H9 (cell line): ENCODE measurements around the gene ALOX12B. TPM values are rescaled to one million over a fixed set of nuclear protein-coding genes. Genes with fewer than 3 reads are reported as not detected.

Experiments
- DNase-seq: peaks from one replicate; pipeline ENCODE4 v3.0.0-alpha.2; 2017
- H2AFZ ChIP-seq: one replicate; pipeline ENCODE4 v1.6.1; 2013; ENCODE audit warnings: mild to moderate bottlenecking, low read length, control low read depth, moderate library complexity
- H2AK5ac ChIP-seq: 2 replicates; pipeline ENCODE4 v1.6.1; 2013; ENCODE audit warnings: low read length, control low read depth, mixed read lengths; ENCODE audit not compliant: insufficient read length
- H2BK120ac ChIP-seq: one replicate; pipeline ENCODE4 v1.6.1; 2013; ENCODE audit warnings: low read depth, mild to moderate bottlenecking, low read length, control low read depth, inconsistent platforms; ENCODE audit not compliant: poor library complexity, severe bottlenecking
- H2BK12ac ChIP-seq: 2 replicates; pipeline ENCODE4 v1.6.1; 2013; ENCODE audit warnings: low read length, control low read depth, mixed read lengths, low read depth; ENCODE audit not compliant: insufficient read length
- H2BK15ac ChIP-seq: 2 replicates; pipeline ENCODE4 v1.6.1; 2013; ENCODE audit warnings: low read depth, low read length, control low read depth
- H2BK20ac ChIP-seq: one replicate; pipeline ENCODE4 v1.6.1; 2013; ENCODE audit warnings: low read depth, mild to moderate bottlenecking, low read length, control low read depth, inconsistent platforms; ENCODE audit not compliant: poor library complexity, severe bottlenecking
- H2BK5ac ChIP-seq: 2 replicates; pipeline ENCODE4 v1.6.1; 2013; ENCODE audit warnings: low read length, control low read depth, mixed read lengths; ENCODE audit not compliant: insufficient read length
- H3K14ac ChIP-seq: 2 replicates; pipeline ENCODE4 v1.6.1; 2013; ENCODE audit warnings: low read length, control low read depth; ENCODE audit not compliant: insufficient read depth
- H3K18ac ChIP-seq: 2 replicates; pipeline ENCODE4 v1.6.1; 2013; ENCODE audit warnings: low read depth, mild to moderate bottlenecking, mixed read lengths, low read length, control low read depth; ENCODE audit not compliant: insufficient read length
- H3K23ac ChIP-seq: 2 replicates; pipeline ENCODE4 v1.6.1; 2013; ENCODE audit warnings: low read length, control low read depth, mixed read lengths, low read depth; ENCODE audit not compliant: insufficient read length
- H3K23me2 ChIP-seq: 2 replicates; pipeline ENCODE4 v1.6.1; 2013; ENCODE audit warnings: low read depth, mild to moderate bottlenecking, mixed read lengths, low read length, control low read depth; ENCODE audit not compliant: insufficient read length, poor library complexity, severe bottlenecking
- H3K27ac ChIP-seq: 2 replicates; pipeline ENCODE4 v1.5.1; 2013; ENCODE audit warnings: low read length, control low read depth, mixed read lengths, low read depth; ENCODE audit not compliant: insufficient read length
- H3K27me3 ChIP-seq: 2 replicates; pipeline ENCODE4 v1.6.1; 2013; ENCODE audit warnings: low read length, control low read depth, inconsistent platforms; ENCODE audit not compliant: insufficient read depth
- H3K4ac ChIP-seq: 2 replicates; pipeline ENCODE4 v1.6.1; 2013; ENCODE audit warnings: low read depth, mild to moderate bottlenecking, control low read depth, inconsistent platforms, low read length, moderate library complexity
- H3K4me1 ChIP-seq: 2 replicates; pipeline ENCODE4 v1.6.1; 2013; ENCODE audit warnings: low read length, control low read depth, inconsistent platforms; ENCODE audit not compliant: insufficient read depth
- H3K4me2 ChIP-seq: 2 replicates; pipeline ENCODE4 v1.6.1; 2013; ENCODE audit warnings: low read length, control low read depth, mixed read lengths; ENCODE audit not compliant: insufficient read length, insufficient read depth
- H3K56ac ChIP-seq: 2 replicates; pipeline ENCODE4 v1.6.1; 2013; ENCODE audit warnings: low read depth, mild to moderate bottlenecking, mixed read lengths, low read length, control low read depth; ENCODE audit not compliant: insufficient read length
- H3K79me1 ChIP-seq: 2 replicates; pipeline ENCODE4 v1.6.1; 2013; ENCODE audit warnings: low read depth, mild to moderate bottlenecking, moderate library complexity, low read length, control low read depth, inconsistent platforms; ENCODE audit not compliant: insufficient read depth, poor library complexity, severe bottlenecking
- H3K79me2 ChIP-seq: 2 replicates; pipeline ENCODE4 v1.6.1; 2013; ENCODE audit warnings: low read length, control low read depth, inconsistent platforms; ENCODE audit not compliant: insufficient read depth
- H3K9ac ChIP-seq: 2 replicates; pipeline ENCODE4 v1.6.1; 2013; ENCODE audit warnings: low read length, control low read depth, mixed read lengths; ENCODE audit not compliant: insufficient read length; ENCODE audit errors: extremely low read depth
- H3K9me3 ChIP-seq: one replicate; pipeline ENCODE4 v1.6.1; 2013; ENCODE audit warnings: low read depth, low read length, inconsistent platforms; ENCODE audit not compliant: control insufficient read depth
- H3T11ph ChIP-seq: one replicate; pipeline ENCODE4 v1.6.1; 2013; ENCODE audit warnings: mild to moderate bottlenecking, low read length, control low read depth, inconsistent platforms
- H4K20me1 ChIP-seq: one replicate; pipeline ENCODE4 v1.6.1; 2013; ENCODE audit not compliant: control insufficient read depth, insufficient read length, insufficient read depth
- H4K5ac ChIP-seq: 2 replicates; pipeline ENCODE4 v1.6.1; 2013; ENCODE audit warnings: low read depth, mild to moderate bottlenecking, mixed read lengths, low read length, control low read depth; ENCODE audit not compliant: insufficient read length
- H4K8ac ChIP-seq: replicated peaks from 2 replicates; pipeline ENCODE4 v1.6.1; 2013; ENCODE audit warnings: low read length, control low read depth, mixed read lengths, low read depth; ENCODE audit not compliant: insufficient read length
- H4K91ac ChIP-seq: 2 replicates; pipeline ENCODE4 v1.6.1; 2013; ENCODE audit warnings: low read depth, mild to moderate bottlenecking, moderate library complexity, mixed read lengths, low read length, control low read depth; ENCODE audit not compliant: insufficient read length
- H3K27ac Mint-ChIP-seq, 3 experiments: 2 replicates in 2 of 3; 3 replicates in 1 of 3; pipeline ENCODE4 v1.8.0; 2020 to 2021; ENCODE audit warnings: mixed read lengths in 3 of 3, mild to moderate bottlenecking in 1 of 3, moderate library complexity in 1 of 3
- H3K27me3 Mint-ChIP-seq: 2 replicates; pipeline ENCODE4 v1.8.0; 2021; ENCODE audit warnings: low read depth, mild to moderate bottlenecking, moderate library complexity, mixed read lengths
- H3K36me3 Mint-ChIP-seq, 3 experiments: 2 replicates in 2 of 3; 3 replicates in 1 of 3; pipeline ENCODE4 v1.8.0; 2020 to 2021; ENCODE audit warnings: low read depth in 3 of 3, mixed read lengths in 3 of 3; ENCODE audit not compliant: insufficient read depth in 1 of 3
- H3K4me1 Mint-ChIP-seq, 2 experiments: 2 replicates each; pipeline ENCODE4 v1.8.0; 2020; ENCODE audit warnings: mixed read lengths in 2 of 2
- H3K4me3 Mint-ChIP-seq, 2 experiments: 2 replicates in 1 of 2; 3 replicates in 1 of 2; pipeline ENCODE4 v1.8.0; 2020 to 2021; ENCODE audit warnings: mild to moderate bottlenecking in 2 of 2, mixed read lengths in 2 of 2, moderate library complexity in 1 of 2
- H3K9me3 Mint-ChIP-seq, 2 experiments: 2 replicates in 1 of 2; 3 replicates in 1 of 2; pipeline ENCODE4 v1.8.0; 2020; ENCODE audit warnings: mild to moderate bottlenecking in 2 of 2, mixed read lengths in 2 of 2, moderate library complexity in 1 of 2
- WGBS: extraction: QIAGEN DNeasy Blood & Tissue Kit; methylation state at CpG from one replicate; pipeline ENCODE4 v1.1.7; 2013; ENCODE audit warnings: missing lambda C conversion rate, low lambda C conversion rate, mixed read lengths; ENCODE audit not compliant: insufficient read length; ENCODE audit errors: extremely low coverage; 5-methylcytosine and 5-hydroxymethylcytosine counted together
- total RNA-seq: library from RNA; stranded (reverse); gene quantifications from 2 replicates; pipeline ENCODE4 v1.2.1, GENCODE V29; 2021
- TF ChIP-seq, protein P1 (sequence below): fragments of 200-600 bp; sonication (generic); conservative IDR thresholded peaks from 3 replicates; pipeline ENCODE4 v1.8.0; 2021; ENCODE audit warnings: antibody characterized with exemption, mild to moderate bottlenecking

The ALOX12B gene
- total RNA-seq, 1 experiment from 2014 or later = 1.2 TPM

DNA sequence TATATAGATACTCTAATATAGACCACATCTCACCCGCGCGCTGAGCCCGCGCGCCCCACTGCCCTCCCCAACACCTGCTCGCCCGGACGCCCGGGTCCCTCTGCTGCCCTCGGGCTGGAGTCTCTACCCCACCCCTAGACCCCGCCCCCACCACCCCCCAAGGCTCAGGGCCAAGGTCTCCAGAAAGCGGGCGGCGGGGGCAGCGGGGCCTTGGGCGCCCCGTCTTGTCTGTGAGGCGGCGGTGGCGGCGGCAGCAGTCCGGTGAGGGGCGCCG is 33.8 kb upstream of the ALOX12B start:
- Histone ChIP-seq H2BK20ac (no peak overlapping the region), H2BK5ac (no peak overlapping the region), H3T11ph (no peak overlapping the region), H3K56ac (no peak overlapping the region), H4K5ac (no peak overlapping the region), H3K23ac (no peak overlapping the region), H2AK5ac (no peak overlapping the region), H4K91ac (no peak overlapping the region), H2BK120ac (no peak overlapping the region), H3K23me2 (peaks cover 62% of the 10 kb centered on the region), H3K9ac (no peak overlapping the region), H3K18ac (no peak overlapping the region), H2BK15ac (no peak overlapping the region), H3K79me2 (no peaks in the 10 kb centered on the region), H3K14ac (no peak overlapping the region), H4K8ac (no peak overlapping the region), H4K20me1 (no peaks in the 10 kb centered on the region), H3K27me3 (peaks cover 38% of the 10 kb centered on the region), H3K4me1 (no peaks in the 10 kb centered on the region; the same call in 1 of the 2 replicates), H2BK12ac (no peak overlapping the region), H3K27ac (no peak overlapping the region), H3K4ac (no peak overlapping the region), H3K9me3 (no peaks in the 10 kb centered on the region), H3K79me1 (no peaks in the 10 kb centered on the region), H3K4me2 (peak overlapping the region; percentile 52), H2AFZ (no peak overlapping the region)
- no CpG with 5 or more reads among the region's 25 CpGs for WGBS
- TF ChIP-seq, protein P1, sequence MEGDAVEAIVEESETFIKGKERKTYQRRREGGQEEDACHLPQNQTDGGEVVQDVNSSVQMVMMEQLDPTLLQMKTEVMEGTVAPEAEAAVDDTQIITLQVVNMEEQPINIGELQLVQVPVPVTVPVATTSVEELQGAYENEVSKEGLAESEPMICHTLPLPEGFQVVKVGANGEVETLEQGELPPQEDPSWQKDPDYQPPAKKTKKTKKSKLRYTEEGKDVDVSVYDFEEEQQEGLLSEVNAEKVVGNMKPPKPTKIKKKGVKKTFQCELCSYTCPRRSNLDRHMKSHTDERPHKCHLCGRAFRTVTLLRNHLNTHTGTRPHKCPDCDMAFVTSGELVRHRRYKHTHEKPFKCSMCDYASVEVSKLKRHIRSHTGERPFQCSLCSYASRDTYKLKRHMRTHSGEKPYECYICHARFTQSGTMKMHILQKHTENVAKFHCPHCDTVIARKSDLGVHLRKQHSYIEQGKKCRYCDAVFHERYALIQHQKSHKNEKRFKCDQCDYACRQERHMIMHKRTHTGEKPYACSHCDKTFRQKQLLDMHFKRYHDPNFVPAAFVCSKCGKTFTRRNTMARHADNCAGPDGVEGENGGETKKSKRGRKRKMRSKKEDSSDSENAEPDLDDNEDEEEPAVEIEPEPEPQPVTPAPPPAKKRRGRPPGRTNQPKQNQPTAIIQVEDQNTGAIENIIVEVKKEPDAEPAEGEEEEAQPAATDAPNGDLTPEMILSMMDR = no peak
- H3K36me3 Mint-ChIP-seq = no peaks in the 10 kb centered on the region; a peak in 2 of 7 replicates
- peaks cover 85% of the 10 kb centered on the region for H3K27me3 Mint-ChIP-seq
- H3K4me1 Mint-ChIP-seq = peaks cover 39 to 45% of the 10 kb centered on the region in 2 experiments
- H3K27ac Mint-ChIP-seq = no peak overlapping the region
- peak overlapping the region; percentile 91 to 93 for H3K4me3 Mint-ChIP-seq
- peaks cover 4 to 8% of the 10 kb centered on the region in 2 experiments; a peak in 4 of 5 replicates for H3K9me3 Mint-ChIP-seq
- no peak for DNase-seq
